GM12872 (cell line): ENCODE results near the gene DOK6.

Source experiments
- TF ChIP-seq, protein P1 (sequence below): IDR thresholded peaks from 3 replicates; pipeline ENCODE4 v1.5.1; 2011; ENCODE audit warnings: low read depth, mild to moderate bottlenecking, low read length, moderate library complexity; ENCODE audit not compliant: insufficient read depth

The DOK6 gene

DNA sequence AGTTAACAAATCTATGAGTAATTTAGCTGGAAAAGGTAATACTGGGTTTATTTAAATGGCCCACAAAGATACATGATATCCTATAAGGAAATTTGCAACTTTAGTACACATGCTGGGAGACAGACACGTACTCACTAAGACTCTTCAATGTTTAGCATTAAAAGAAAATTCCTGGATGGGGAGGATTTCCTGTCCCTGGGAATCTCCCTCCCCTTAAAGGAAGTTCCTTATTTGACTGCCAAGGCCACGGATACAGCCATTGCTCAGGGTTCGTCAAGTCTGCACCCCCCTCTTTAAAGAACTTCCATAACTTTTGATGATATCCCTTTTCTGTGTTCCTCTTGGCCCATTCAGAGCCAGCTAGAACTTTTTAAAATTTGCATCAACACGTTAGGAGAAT lies 279.4 kb downstream of the DOK6 start:
- TF ChIP-seq, protein P1, sequence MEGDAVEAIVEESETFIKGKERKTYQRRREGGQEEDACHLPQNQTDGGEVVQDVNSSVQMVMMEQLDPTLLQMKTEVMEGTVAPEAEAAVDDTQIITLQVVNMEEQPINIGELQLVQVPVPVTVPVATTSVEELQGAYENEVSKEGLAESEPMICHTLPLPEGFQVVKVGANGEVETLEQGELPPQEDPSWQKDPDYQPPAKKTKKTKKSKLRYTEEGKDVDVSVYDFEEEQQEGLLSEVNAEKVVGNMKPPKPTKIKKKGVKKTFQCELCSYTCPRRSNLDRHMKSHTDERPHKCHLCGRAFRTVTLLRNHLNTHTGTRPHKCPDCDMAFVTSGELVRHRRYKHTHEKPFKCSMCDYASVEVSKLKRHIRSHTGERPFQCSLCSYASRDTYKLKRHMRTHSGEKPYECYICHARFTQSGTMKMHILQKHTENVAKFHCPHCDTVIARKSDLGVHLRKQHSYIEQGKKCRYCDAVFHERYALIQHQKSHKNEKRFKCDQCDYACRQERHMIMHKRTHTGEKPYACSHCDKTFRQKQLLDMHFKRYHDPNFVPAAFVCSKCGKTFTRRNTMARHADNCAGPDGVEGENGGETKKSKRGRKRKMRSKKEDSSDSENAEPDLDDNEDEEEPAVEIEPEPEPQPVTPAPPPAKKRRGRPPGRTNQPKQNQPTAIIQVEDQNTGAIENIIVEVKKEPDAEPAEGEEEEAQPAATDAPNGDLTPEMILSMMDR = no peak

- TF ChIP-seq, protein P1 = no peak
Observed at GRCh38 chr18:69683176-69683575, 282.5 kb downstream of the DOK6 start.

GRCh38 chr18:69684789-69685188 lies 284.1 kb downstream of the DOK6 start:
- TF ChIP-seq, protein P1 = no peak

- TF ChIP-seq, protein P1 = no peak
Observed at GRCh38 chr18:69686861-69687260, 286.2 kb downstream of the DOK6 start.

DNA sequence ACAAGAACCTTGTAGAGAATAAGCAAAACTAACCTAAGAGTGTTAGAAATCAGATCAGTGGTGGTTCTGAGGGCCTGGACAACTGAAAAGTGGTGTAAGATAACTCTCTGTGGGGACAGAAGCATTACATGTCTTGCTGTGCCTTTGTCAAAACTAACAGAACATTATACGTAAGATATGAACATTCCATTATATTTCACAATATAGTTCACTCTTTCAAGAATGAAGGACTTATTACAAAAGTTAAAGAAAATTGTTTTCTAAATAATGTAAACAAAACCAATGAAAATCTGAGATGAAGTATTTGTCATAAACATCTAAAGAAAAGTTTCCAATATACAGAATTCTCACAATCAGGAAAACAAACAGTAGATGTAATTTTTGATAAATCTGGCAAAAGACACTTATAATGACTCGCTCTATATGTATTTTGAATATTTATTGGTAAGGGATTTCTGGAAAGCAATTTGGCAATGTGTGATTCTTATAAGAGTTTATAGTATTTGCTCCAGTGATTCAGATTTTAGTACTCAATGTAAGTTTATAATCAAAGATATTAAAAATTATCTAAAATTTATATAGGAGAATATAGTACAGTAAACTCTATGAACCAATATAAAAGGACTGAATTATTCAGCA lies 288.6 kb downstream of the DOK6 start:
- TF ChIP-seq, protein P1 = no peak

- TF ChIP-seq, protein P1 = no peak
Observed at GRCh38 chr18:69691008-69691760, 290.5 kb downstream of the DOK6 start.

DNA sequence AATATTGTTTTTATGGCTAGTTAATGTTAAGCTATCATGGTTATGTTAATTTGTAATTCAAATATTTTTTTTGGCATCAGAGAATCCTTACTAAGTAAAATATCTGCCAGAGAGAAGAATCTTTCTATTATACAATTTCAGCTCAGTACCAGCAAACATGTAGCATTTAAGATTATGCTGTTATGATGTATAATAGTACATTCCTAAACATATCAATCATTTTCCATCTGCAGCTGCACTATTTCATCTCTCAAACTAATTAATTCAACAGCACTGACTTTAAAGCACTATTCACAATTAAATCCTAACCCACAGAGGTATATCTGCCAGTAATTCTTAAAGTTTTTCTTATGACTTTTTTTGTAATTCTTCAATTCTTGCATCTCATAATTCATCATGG lies 296.4 kb downstream of the DOK6 start:
- TF ChIP-seq, protein P1 = no peak
